ENCODE results near the gene COQ9. TPM values are rescaled to one million over a fixed set of nuclear protein-coding genes. Genes with fewer than 3 reads are reported as not detected.

COQ9 gene
- total RNA-seq (2022; extraction: Qiagen RNA extraction): 43.7 to 49.3 TPM (median 48.8 TPM) in 5 replicates

GRCh38 chr16:57447186-57447962, at the start of gene COQ9, which contains the start of gene CIAPIN1:
TSS of gene COQ9 (plus strand) at chr16:57447479. CDS start at chr16:57447506, 27 bp downstream.
TSS of gene CIAPIN1 (minus strand) at chr16:57447385. CDS start at chr16:57440928, 6,457 bp downstream.

GRCh38 chr16:57403965-57404817, 43.1 kb upstream of the COQ9 start, which contains the start of gene CCL17:
TSS of gene CCL17 (plus strand) at chr16:57404767. CDS start at chr16:57413933, 9,166 bp downstream.

GRCh38 chr16:57462209-57462977, 15.1 kb downstream of the COQ9 start, which contains the start of gene POLR2C:
TSS of gene POLR2C (plus strand) at chr16:57462679. CDS start at chr16:57462725, 46 bp downstream.

GRCh38 chr16:57485916-57486857, 38.9 kb downstream of the COQ9 start, which contains the start of gene DOK4:
TSS of gene DOK4 (minus strand) at chr16:57486493. CDS start at chr16:57479507, 6,986 bp downstream.

Other genes starting within 250 kb of the COQ9 start
- gene ARL2BP, start 202.2 kb upstream of the COQ9 start, total RNA-seq (2022; extraction: Qiagen RNA extraction): 76.0 to 86.4 TPM (median 80.8 TPM) in 5 replicates
- 0.97 to 1.7 TPM (median 1.6 TPM) in 5 replicates for gene PLLP, start 162.8 kb upstream of the COQ9 start, total RNA-seq (2022; extraction: Qiagen RNA extraction)
- gene CCL22, start 88.7 kb upstream of the COQ9 start, total RNA-seq (2022; extraction: Qiagen RNA extraction): 0.05 to 0.07 TPM in 2 of 5 replicates, not detected in the others
- gene CX3CL1, start 75.0 kb upstream of the COQ9 start, total RNA-seq (2022; extraction: Qiagen RNA extraction): 0.08 to 0.22 TPM (median 0.11 TPM) in 5 replicates
- not detected in 5 replicates for gene CCL17, start 42.7 kb upstream of the COQ9 start, total RNA-seq (2022; extraction: Qiagen RNA extraction)
- gene CIAPIN1, start 94 bp upstream of the COQ9 start, total RNA-seq (2022; extraction: Qiagen RNA extraction): 73.4 to 99.4 TPM (median 77.7 TPM) in 5 replicates
- 106 to 183 TPM (median 107 TPM) in 5 replicates for gene POLR2C, start 15.2 kb downstream of the COQ9 start, total RNA-seq (2022; extraction: Qiagen RNA extraction)
- 28.2 to 41.6 TPM (median 35.7 TPM) in 5 replicates for gene DOK4, start 39.0 kb downstream of the COQ9 start, total RNA-seq (2022; extraction: Qiagen RNA extraction)
- gene CCDC102A, start 89.1 kb downstream of the COQ9 start, total RNA-seq (2022; extraction: Qiagen RNA extraction): 6.8 to 10.1 TPM (median 7.3 TPM) in 5 replicates
- 0.06 to 0.09 TPM (median 0.08 TPM) in 4 of 5 replicates, not detected in the other for gene ADGRG5, start 95.2 kb downstream of the COQ9 start, total RNA-seq (2022; extraction: Qiagen RNA extraction)
- 143 to 209 TPM (median 198 TPM) in 5 replicates for gene ADGRG1, start 181.2 kb downstream of the COQ9 start, total RNA-seq (2022; extraction: Qiagen RNA extraction)
- 0.41 to 0.88 TPM (median 0.46 TPM) in 5 replicates for gene ADGRG3, start 220.8 kb downstream of the COQ9 start, total RNA-seq (2022; extraction: Qiagen RNA extraction)
- gene DRC7, start 247.3 kb downstream of the COQ9 start, total RNA-seq (2022; extraction: Qiagen RNA extraction): 0.06 to 0.23 TPM (median 0.10 TPM) in 4 of 5 replicates, not detected in the other

Data from A549 treated with Hydrocortisone at 1 μM for 4 hours (cell line).